C4-2B (cell line): ENCODE results near the gene TMEM225.

ENCODE experiments used
- ZFX ChIP-seq: fragments of 450-650 bp; IDR thresholded peaks from 2 replicates; pipeline ENCODE4 v1.6.1; 2017
- TF ChIP-seq, protein P1 (sequence below): fragments of 450-650 bp; conservative IDR thresholded peaks from 2 replicates; pipeline ENCODE4 v1.5.1; 2017; ENCODE audit warnings: mild to moderate bottlenecking

DNA sequence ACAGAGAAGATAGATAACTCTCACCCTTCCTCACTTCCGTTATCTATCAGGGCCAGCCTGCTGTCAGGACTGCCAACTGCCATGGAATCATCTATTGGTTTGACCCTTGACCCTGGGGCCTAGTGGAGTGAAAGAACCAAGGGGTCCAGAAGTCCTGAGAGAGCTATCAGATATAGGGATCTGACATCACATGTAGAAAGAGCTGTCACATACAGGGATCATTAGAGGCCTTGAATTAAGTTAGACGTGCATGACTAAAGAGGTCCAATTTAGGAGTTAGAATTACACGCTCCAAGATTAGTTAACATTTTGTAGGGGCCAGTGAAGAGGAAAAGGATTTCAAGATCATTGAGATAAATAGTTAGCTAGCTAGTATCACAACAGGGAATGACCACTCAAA, at the start of gene TMEM225:
- TF ChIP-seq, protein P1, sequence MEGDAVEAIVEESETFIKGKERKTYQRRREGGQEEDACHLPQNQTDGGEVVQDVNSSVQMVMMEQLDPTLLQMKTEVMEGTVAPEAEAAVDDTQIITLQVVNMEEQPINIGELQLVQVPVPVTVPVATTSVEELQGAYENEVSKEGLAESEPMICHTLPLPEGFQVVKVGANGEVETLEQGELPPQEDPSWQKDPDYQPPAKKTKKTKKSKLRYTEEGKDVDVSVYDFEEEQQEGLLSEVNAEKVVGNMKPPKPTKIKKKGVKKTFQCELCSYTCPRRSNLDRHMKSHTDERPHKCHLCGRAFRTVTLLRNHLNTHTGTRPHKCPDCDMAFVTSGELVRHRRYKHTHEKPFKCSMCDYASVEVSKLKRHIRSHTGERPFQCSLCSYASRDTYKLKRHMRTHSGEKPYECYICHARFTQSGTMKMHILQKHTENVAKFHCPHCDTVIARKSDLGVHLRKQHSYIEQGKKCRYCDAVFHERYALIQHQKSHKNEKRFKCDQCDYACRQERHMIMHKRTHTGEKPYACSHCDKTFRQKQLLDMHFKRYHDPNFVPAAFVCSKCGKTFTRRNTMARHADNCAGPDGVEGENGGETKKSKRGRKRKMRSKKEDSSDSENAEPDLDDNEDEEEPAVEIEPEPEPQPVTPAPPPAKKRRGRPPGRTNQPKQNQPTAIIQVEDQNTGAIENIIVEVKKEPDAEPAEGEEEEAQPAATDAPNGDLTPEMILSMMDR = no peak
- TF ChIP-seq ZFX = no peak
